Measurements from ENCODE around the gene PROCA1. TPM values are rescaled to one million over a fixed set of nuclear protein-coding genes. Genes with fewer than 3 reads are reported as not detected.

Gene PROCA1
- 12.5 and 32.7 TPM in 2 replicates for total RNA-seq (ENCODE audit: low replicate concordance)

- Mint-ChIP-seq H3K9me3 (no peaks in the 10 kb centered on the region), H3K4me3 (peak within 1 kb of the TSS; percentile 97), H3K27ac (peak within 1 kb of the TSS; percentile 100), H3K36me3 (peaks cover 24% of the 10 kb centered on the region), H3K4me1 (peaks cover 42% of the 10 kb centered on the region), H3K27me3 (ENCODE audit: insufficient read depth, low read depth) (peaks cover 9% of the 10 kb centered on the region)
- no peak for DNase-seq (ENCODE audit: low spot score)
- H3K4me2 ChIP-seq, result peak within 1 kb of the TSS; percentile 78
- H2AFZ ChIP-seq (replicated peaks), result no peak within 1 kb of the TSS
- H3K79me2 ChIP-seq (ENCODE audit: low read depth), result peaks cover 40% of the 10 kb centered on the region
- peaks cover 20% of the 10 kb centered on the region for H3K4me1 ChIP-seq
- H3K4me3 ChIP-seq, result peak within 1 kb of the TSS; percentile 62
- H3K27me3 ChIP-seq, result no peaks in the 10 kb centered on the region
- H3F3A ChIP-seq (ENCODE audit: low read depth), result peaks cover 48% of the 10 kb centered on the region
- peak within 1 kb of the TSS; percentile 82 for H3K9ac ChIP-seq
- no peaks in the 10 kb centered on the region for H3K36me3 ChIP-seq
- H4K20me1 ChIP-seq (ENCODE audit: low read depth), result no peaks in the 10 kb centered on the region
- no peaks in the 10 kb centered on the region for H3K9me3 ChIP-seq (ENCODE audit: low read depth)
- peak within 1 kb of the TSS; percentile 97 for H3K27ac ChIP-seq
- no peak for TF ChIP-seq CTCF (IDR thresholded peaks at IDR 0.05)
Measured at GRCh38 chr17:28711723-28712031, at the start of gene PROCA1. Gene PROCA1 (minus strand): TSS chr17:28711888. CDS start chr17:28711660, 228 bp downstream.

GRCh38 chr17:28760601-28761562 is 49.2 kb upstream of the PROCA1 start:
- no peaks in the 10 kb centered on the region for H3K27me3 ChIP-seq
- Mint-ChIP-seq H3K27ac (peak overlapping the region; percentile 57), H3K4me1 (peaks cover 31% of the 10 kb centered on the region), H3K27me3 (ENCODE audit: insufficient read depth, low read depth) (peaks cover 3% of the 10 kb centered on the region), H3K4me3 (peak overlapping the region; percentile 48), H3K36me3 (peaks cover 31% of the 10 kb centered on the region), H3K9me3 (no peaks in the 10 kb centered on the region)
- H3K4me2 ChIP-seq, result peak overlapping the region; percentile 65
- DNase-seq (ENCODE audit: low spot score), result peak; percentile 64
- no peak overlapping the region for H2AFZ ChIP-seq (replicated peaks)
- peaks cover 57% of the 10 kb centered on the region for H3F3A ChIP-seq (ENCODE audit: low read depth)
- no peak overlapping the region for H3K9ac ChIP-seq
- H3K4me1 ChIP-seq, result peaks cover 21% of the 10 kb centered on the region
- H3K9me3 ChIP-seq (ENCODE audit: low read depth), result no peaks in the 10 kb centered on the region
- no peaks in the 10 kb centered on the region for H3K36me3 ChIP-seq
- no peak for TF ChIP-seq EZH2phosphoT487 (IDR thresholded peaks at IDR 0.05)
- no peak for TF ChIP-seq CTCF (IDR thresholded peaks at IDR 0.05)
- TF ChIP-seq EZH2 (IDR thresholded peaks at IDR 0.05), result no peak
- peaks cover 73% of the 10 kb centered on the region for H4K20me1 ChIP-seq (ENCODE audit: low read depth)
- H3K27ac ChIP-seq, result peak overlapping the region; percentile 87
- H3K79me2 ChIP-seq (ENCODE audit: low read depth), result peaks cover 31% of the 10 kb centered on the region
- H3K4me3 ChIP-seq, result peak overlapping the region; percentile 2

- no peak overlapping the region for H3K4me3 ChIP-seq
- peaks cover 25% of the 10 kb centered on the region for H3K36me3 Mint-ChIP-seq
- peaks cover 3% of the 10 kb centered on the region for H3K27me3 Mint-ChIP-seq (ENCODE audit: insufficient read depth, low read depth)
- H4K20me1 ChIP-seq (ENCODE audit: low read depth), result peaks cover 65% of the 10 kb centered on the region
- H3K4me3 Mint-ChIP-seq, result peak overlapping the region; percentile 21
- peaks cover 31% of the 10 kb centered on the region for H3K79me2 ChIP-seq (ENCODE audit: low read depth)
- no peak for TF ChIP-seq CTCF (IDR thresholded peaks at IDR 0.05)
- TF ChIP-seq EZH2 (IDR thresholded peaks at IDR 0.05), result no peak
- TF ChIP-seq EZH2phosphoT487 (IDR thresholded peaks at IDR 0.05), result no peak
- no peaks in the 10 kb centered on the region for H3K27me3 ChIP-seq
- peaks cover 31% of the 10 kb centered on the region for H3K4me1 Mint-ChIP-seq
- peaks cover 21% of the 10 kb centered on the region for H3K4me1 ChIP-seq
- H3K27ac Mint-ChIP-seq, result no peak overlapping the region
- H2AFZ ChIP-seq (replicated peaks), result no peak overlapping the region
- H3K36me3 ChIP-seq, result no peaks in the 10 kb centered on the region
- peaks cover 44% of the 10 kb centered on the region for H3F3A ChIP-seq (ENCODE audit: low read depth)
- H3K9ac ChIP-seq, result no peak overlapping the region
- no peaks in the 10 kb centered on the region for H3K9me3 Mint-ChIP-seq
- H3K4me2 ChIP-seq, result no peak overlapping the region
- H3K9me3 ChIP-seq (ENCODE audit: low read depth), result no peaks in the 10 kb centered on the region
- no peak for DNase-seq (ENCODE audit: low spot score)
- no peak overlapping the region for H3K27ac ChIP-seq
Measured at GRCh38 chr17:28759256-28759865, 47.7 kb upstream of the PROCA1 start.
